Tibial nerve (tissue), 3 donors: Measurements from ENCODE around the gene TEX22.

Experiments
- POLR2A ChIP-seq, 2 donors: fragments of 450-650 bp; IDR thresholded peaks; one replicate each; pipeline ENCODE4 v1.6.1; 2017; ENCODE audit warnings: antibody characterized with exemption in 2 of 2, mild to moderate bottlenecking in 2 of 2, moderate library complexity in 2 of 2
- TF ChIP-seq, protein P1 (sequence below), 5 experiments: fragments of 200-600 bp in 3 of 5; fragments of 450-650 bp in 2 of 5; sonication (generic) in 3 of 5; IDR thresholded peaks; one replicate each; pipeline ENCODE4 v1.5.1; 2016 to 2019; ENCODE audit warnings: antibody characterized with exemption in 5 of 5, mild to moderate bottlenecking in 3 of 5, moderate library complexity in 2 of 5

DNA sequence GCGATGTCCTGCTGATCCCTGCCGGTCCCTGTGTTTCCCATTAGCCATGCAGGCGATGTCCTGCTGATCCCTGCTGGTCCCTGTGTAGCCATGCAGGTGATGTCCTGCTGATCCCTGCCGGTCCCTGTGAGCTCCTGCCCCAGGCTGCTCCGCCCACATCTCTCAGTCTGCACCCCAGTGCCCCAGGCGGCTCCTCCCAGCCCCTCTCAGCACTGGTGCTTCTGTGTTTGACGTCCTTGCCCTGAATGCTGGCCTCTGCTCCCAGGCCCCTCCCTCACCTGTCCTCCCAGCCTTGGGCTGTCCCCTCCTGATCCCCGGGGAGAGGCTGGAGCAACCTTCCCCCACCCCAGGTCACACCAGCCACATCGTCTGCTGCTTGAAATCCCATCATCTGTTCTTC lies 41.4 kb upstream of the TEX22 start:
- no peak for TF ChIP-seq POLR2A (IDR thresholded peaks at IDR 0.05)
- TF ChIP-seq, protein P1, sequence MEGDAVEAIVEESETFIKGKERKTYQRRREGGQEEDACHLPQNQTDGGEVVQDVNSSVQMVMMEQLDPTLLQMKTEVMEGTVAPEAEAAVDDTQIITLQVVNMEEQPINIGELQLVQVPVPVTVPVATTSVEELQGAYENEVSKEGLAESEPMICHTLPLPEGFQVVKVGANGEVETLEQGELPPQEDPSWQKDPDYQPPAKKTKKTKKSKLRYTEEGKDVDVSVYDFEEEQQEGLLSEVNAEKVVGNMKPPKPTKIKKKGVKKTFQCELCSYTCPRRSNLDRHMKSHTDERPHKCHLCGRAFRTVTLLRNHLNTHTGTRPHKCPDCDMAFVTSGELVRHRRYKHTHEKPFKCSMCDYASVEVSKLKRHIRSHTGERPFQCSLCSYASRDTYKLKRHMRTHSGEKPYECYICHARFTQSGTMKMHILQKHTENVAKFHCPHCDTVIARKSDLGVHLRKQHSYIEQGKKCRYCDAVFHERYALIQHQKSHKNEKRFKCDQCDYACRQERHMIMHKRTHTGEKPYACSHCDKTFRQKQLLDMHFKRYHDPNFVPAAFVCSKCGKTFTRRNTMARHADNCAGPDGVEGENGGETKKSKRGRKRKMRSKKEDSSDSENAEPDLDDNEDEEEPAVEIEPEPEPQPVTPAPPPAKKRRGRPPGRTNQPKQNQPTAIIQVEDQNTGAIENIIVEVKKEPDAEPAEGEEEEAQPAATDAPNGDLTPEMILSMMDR (IDR thresholded peaks at IDR 0.05): no peak
